Loucy (cell line): ENCODE measurements around the gene TENM3.

ENCODE experiments used
- H2AFZ ChIP-seq: fragments of 200-600 bp; sonication (generic); 2 replicates; pipeline ENCODE4 v1.6.0; 2016; ENCODE audit warnings: antibody characterized with exemption, mild to moderate bottlenecking, low read length, moderate library complexity
- H3F3A ChIP-seq: fragments of 200-600 bp; 2 replicates; pipeline ENCODE4 v1.6.0; 2016; ENCODE audit warnings: antibody characterized with exemption, low read depth, mild to moderate bottlenecking
- H3K27me3 ChIP-seq: fragments of 200-600 bp; sonication (generic); 2 replicates; pipeline ENCODE4 v1.6.1; 2014; ENCODE audit warnings: low read length, mild to moderate bottlenecking; ENCODE audit not compliant: insufficient read depth, poor library complexity, severe bottlenecking
- H3K36me3 ChIP-seq: fragments of 200-600 bp; sonication (generic); 2 replicates; pipeline ENCODE4 v1.6.1; 2016; ENCODE audit warnings: low read length; ENCODE audit not compliant: insufficient read depth
- H3K4me1 ChIP-seq: fragments of 200-600 bp; sonication (generic); 2 replicates; pipeline ENCODE4 v1.5.1; 2014; ENCODE audit warnings: low read length, mild to moderate bottlenecking; ENCODE audit not compliant: insufficient read depth, poor library complexity, severe bottlenecking
- H3K4me2 ChIP-seq: fragments of 200-600 bp; sonication (generic); 2 replicates; pipeline ENCODE4 v1.6.0; 2014; ENCODE audit warnings: antibody characterized with exemption, low read length, low read depth, mild to moderate bottlenecking; ENCODE audit not compliant: poor library complexity, severe bottlenecking
- H3K4me3 ChIP-seq: fragments of 200-600 bp; sonication (generic); 2 replicates; pipeline ENCODE4 v1.5.1; 2014; ENCODE audit warnings: low read length, mild to moderate bottlenecking, mixed read lengths; ENCODE audit not compliant: poor library complexity, severe bottlenecking
- H3K79me2 ChIP-seq: fragments of 200-600 bp; sonication (generic); 2 replicates; pipeline ENCODE4 v1.6.1; 2014; ENCODE audit warnings: low read length; ENCODE audit not compliant: insufficient read depth
- H3K9ac ChIP-seq: fragments of 200-600 bp; sonication (generic); 2 replicates; pipeline ENCODE4 v1.6.0; 2014; ENCODE audit warnings: mild to moderate bottlenecking, low read depth, low read length, moderate library complexity; ENCODE audit not compliant: poor library complexity, severe bottlenecking
- H3K9me2 ChIP-seq: fragments of 200-600 bp; sonication (generic); replicated peaks from 2 replicates; pipeline ENCODE4 v1.6.1; 2016; ENCODE audit warnings: low read depth, low read length, mixed read lengths
- H3K9me3 ChIP-seq: fragments of 200-600 bp; sonication (generic); 2 replicates; pipeline ENCODE4 v1.6.1; 2014; ENCODE audit warnings: mild to moderate bottlenecking, antibody characterized with exemption, low read length, low read depth; ENCODE audit not compliant: insufficient read depth
- H4K20me1 ChIP-seq: fragments of 200-600 bp; sonication (generic); 2 replicates; pipeline ENCODE4 v1.6.0; 2014; ENCODE audit warnings: antibody characterized with exemption, low read length, mild to moderate bottlenecking; ENCODE audit not compliant: insufficient read depth, poor library complexity, severe bottlenecking
- EZH2phosphoT487 ChIP-seq: fragments of 200-600 bp; IDR thresholded peaks from 2 replicates; pipeline ENCODE4 v1.6.1; 2018; ENCODE audit warnings: antibody characterized with exemption, mild to moderate bottlenecking, moderate library complexity, borderline replicate concordance
- TF ChIP-seq, protein P1 (sequence below): fragments of 200-600 bp; sonication (generic); conservative IDR thresholded peaks from 2 replicates; pipeline ENCODE4 v1.5.1; 2014; ENCODE audit warnings: mild to moderate bottlenecking, antibody characterized with exemption, low read length

TENM3 gene

GRCh38 chr4:182704948-182705347, 461.7 kb downstream of the TENM3 start:
- Histone ChIP-seq H3K27me3 (no peaks in the 10 kb centered on the region), H3K4me2 (no peak overlapping the region), H2AFZ (no peak overlapping the region), H3K4me1 (no peaks in the 10 kb centered on the region), H3K4me3 (no peak overlapping the region), H3F3A (no peaks in the 10 kb centered on the region), H3K79me2 (no peaks in the 10 kb centered on the region), H3K9me3 (no peaks in the 10 kb centered on the region), H3K9ac (no peak overlapping the region), H3K9me2 (no peaks in the 10 kb centered on the region), H3K36me3 (no peaks in the 10 kb centered on the region), H4K20me1 (no peaks in the 10 kb centered on the region)
- TF ChIP-seq, protein P1, sequence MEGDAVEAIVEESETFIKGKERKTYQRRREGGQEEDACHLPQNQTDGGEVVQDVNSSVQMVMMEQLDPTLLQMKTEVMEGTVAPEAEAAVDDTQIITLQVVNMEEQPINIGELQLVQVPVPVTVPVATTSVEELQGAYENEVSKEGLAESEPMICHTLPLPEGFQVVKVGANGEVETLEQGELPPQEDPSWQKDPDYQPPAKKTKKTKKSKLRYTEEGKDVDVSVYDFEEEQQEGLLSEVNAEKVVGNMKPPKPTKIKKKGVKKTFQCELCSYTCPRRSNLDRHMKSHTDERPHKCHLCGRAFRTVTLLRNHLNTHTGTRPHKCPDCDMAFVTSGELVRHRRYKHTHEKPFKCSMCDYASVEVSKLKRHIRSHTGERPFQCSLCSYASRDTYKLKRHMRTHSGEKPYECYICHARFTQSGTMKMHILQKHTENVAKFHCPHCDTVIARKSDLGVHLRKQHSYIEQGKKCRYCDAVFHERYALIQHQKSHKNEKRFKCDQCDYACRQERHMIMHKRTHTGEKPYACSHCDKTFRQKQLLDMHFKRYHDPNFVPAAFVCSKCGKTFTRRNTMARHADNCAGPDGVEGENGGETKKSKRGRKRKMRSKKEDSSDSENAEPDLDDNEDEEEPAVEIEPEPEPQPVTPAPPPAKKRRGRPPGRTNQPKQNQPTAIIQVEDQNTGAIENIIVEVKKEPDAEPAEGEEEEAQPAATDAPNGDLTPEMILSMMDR = no peak
- no peak for TF ChIP-seq EZH2phosphoT487

DNA sequence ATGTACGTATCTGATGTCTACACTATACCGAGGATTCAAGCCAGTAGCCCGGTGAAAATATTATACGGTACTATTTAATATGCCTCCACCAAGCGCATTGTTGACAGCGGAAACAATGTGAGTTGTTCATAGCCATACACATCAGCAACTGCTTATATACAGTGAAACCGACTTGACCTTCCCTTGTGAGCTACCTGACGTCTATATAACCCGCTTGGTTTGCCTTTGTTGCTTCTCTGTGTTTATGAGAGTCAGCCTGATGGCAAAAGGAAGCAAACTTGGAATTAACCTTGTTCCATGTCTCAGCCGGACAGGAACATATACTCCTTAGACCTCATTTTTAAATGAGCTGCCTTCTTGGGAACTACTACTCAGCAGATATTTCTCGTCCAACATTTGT, 462.2 kb downstream of the TENM3 start:
- Histone ChIP-seq H3K4me1 (no peaks in the 10 kb centered on the region), H3K9me3 (no peaks in the 10 kb centered on the region), H3K27me3 (no peaks in the 10 kb centered on the region), H4K20me1 (no peaks in the 10 kb centered on the region), H3K4me3 (no peak overlapping the region), H3K9ac (no peak overlapping the region), H3K79me2 (no peaks in the 10 kb centered on the region), H3F3A (no peaks in the 10 kb centered on the region), H3K36me3 (no peaks in the 10 kb centered on the region), H3K9me2 (no peaks in the 10 kb centered on the region), H3K4me2 (no peak overlapping the region), H2AFZ (no peak overlapping the region)
- TF ChIP-seq EZH2phosphoT487 = no peak
- TF ChIP-seq, protein P1 = no peak

DNA sequence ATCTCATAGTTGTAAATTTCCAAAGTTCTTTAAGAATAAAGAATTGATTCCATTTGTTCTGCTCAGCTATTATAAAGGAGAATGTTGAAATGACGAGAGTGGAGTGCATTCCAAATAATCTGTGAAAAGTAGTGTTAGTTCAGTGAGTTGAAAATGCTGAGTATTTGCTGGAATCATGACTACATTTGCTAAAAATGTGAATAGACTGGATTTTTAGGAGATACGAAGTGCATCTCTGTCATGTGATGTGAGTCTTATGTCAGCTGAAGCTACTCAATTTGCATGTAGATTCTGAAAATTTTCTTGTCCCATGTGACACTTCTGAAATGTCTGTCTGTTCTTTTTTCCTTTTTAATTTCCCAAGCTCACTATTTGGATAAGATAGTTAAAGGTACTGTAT, 468.0 kb downstream of the TENM3 start:
- Histone ChIP-seq H3K36me3 (no peaks in the 10 kb centered on the region), H3K4me1 (no peaks in the 10 kb centered on the region), H3F3A (no peaks in the 10 kb centered on the region), H2AFZ (no peak overlapping the region), H4K20me1 (no peaks in the 10 kb centered on the region), H3K4me3 (no peak overlapping the region), H3K4me2 (no peak overlapping the region), H3K79me2 (no peaks in the 10 kb centered on the region), H3K9ac (no peak overlapping the region), H3K9me2 (no peaks in the 10 kb centered on the region), H3K9me3 (no peaks in the 10 kb centered on the region), H3K27me3 (no peaks in the 10 kb centered on the region)
- TF ChIP-seq EZH2phosphoT487 = no peak
- TF ChIP-seq, protein P1 = no peak
